ENCODE measurements around the gene CDCA7L. TPM values are rescaled to one million over a fixed set of nuclear protein-coding genes. Genes with fewer than 3 reads are reported as not detected.

CDCA7L gene
- total and polyA plus RNA-seq, 2 of the 4 experiments (the other 2 are of a cell fraction) = 20.4 to 35.0 TPM

DNA sequence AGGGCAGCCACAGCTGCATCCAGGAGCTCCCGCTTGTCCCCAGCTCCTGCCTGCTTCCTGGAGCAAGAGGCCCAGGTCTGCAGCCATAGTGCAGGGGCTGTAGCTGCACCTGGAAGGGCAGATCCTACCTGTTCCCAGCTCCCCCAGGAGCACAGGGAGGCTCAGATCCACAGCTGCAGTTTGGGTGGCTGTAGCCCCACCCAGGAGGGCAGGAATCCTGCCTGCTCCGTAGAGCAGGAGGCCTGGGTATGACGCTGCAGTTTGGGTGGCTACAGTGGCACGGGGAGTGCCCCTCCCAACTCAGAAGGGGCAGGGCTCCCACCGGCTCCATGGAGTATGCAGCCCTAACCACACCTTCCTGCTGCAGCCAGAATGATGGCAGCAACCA is 26.7 kb upstream of the CDCA7L start:
- no peak for DNase-seq
- CTCF ChIA-PET = no interaction called here
- H3K36me3 ChIP-seq (ENCODE audit: control insufficient read depth, insufficient read depth, low read length) = no peaks in the 10 kb centered on the region
- H3K9me1 ChIP-seq (ENCODE audit: insufficient read depth, low read length) = no peaks in the 10 kb centered on the region
- H3K4me1 ChIP-seq (ENCODE audit: control insufficient read depth, insufficient read depth, low read length) = no peaks in the 10 kb centered on the region
- H2BK120ac ChIP-seq (ENCODE audit: low read depth, low read length) = no peak overlapping the region
- POLR2A ChIA-PET (ENCODE audit: unreplicated experiment) = no interaction called here
- no peak overlapping the region for H3K4ac ChIP-seq (ENCODE audit: low read depth, low read length)
- no peak overlapping the region for H3K27ac ChIP-seq (ENCODE audit: insufficient read depth, low read length)
- BruUV-seq (replicated peaks) = no TSS peak
- no peaks in the 10 kb centered on the region for H3K79me1 ChIP-seq (ENCODE audit: low read depth in 1 of 2, low read length in 2 of 2)
- no peak overlapping the region for H3K9ac ChIP-seq (ENCODE audit: low read depth, low read length)
- no peaks in the 10 kb centered on the region for H3K27me3 ChIP-seq (ENCODE audit: control insufficient read depth, insufficient read depth, low read length)
- no peak overlapping the region for H3K4me3 ChIP-seq (ENCODE audit: insufficient read depth, low read depth, low read length)
- dilution Hi-C loops (cut with HindIII; ENCODE audit: low sequenced_read_pairs, unreplicated experiment) (no loop called here), in situ Hi-C loops (cut with MboI; ENCODE audit: low sequenced_read_pairs) (no loop called here), intact Hi-C loops (cut with micrococcal nuclease) (no loop called here)
- H4K20me1 ChIP-seq (ENCODE audit: insufficient read depth, low read length) = no peaks in the 10 kb centered on the region
- no peaks in the 10 kb centered on the region for H3K9me3 ChIP-seq (ENCODE audit: control insufficient read depth, insufficient read depth, low read length)
- H4K91ac ChIP-seq (ENCODE audit: insufficient read depth, low read depth, low read length) = no peak overlapping the region
- no peak overlapping the region for H3K14ac ChIP-seq (replicated peaks; ENCODE audit: low read depth, low read length)
- H3K18ac ChIP-seq (ENCODE audit: low read depth, low read length) = no peak overlapping the region
- no peak overlapping the region for H3K23ac ChIP-seq (ENCODE audit: low read depth, low read length)
- TF ChIP-seq POLR2A (IDR thresholded peaks at IDR 0.05; ENCODE audit: low read depth, low read length) (no peak), RCOR1 (IDR thresholded peaks at IDR 0.05; ENCODE audit: insufficient replicate concordance, low read length) (no peak), USF2 (IDR thresholded peaks at IDR 0.05; ENCODE audit: low read depth, low read length) (no peak), CTCF (conservative IDR thresholded peaks at IDR 0.05; ENCODE audit: low read depth, low read length) (no peak), CEBPB (IDR thresholded peaks at IDR 0.05; ENCODE audit: low read depth, low read length) (no peak), BHLHE40 (IDR thresholded peaks at IDR 0.05; ENCODE audit: low read depth, low read length) (no peak), RAD21 (IDR thresholded peaks at IDR 0.05; ENCODE audit: low read length) (no peak), ELK1 (IDR thresholded peaks at IDR 0.05; ENCODE audit: borderline replicate concordance, low read depth, low read length) (no peak), MAZ (IDR thresholded peaks at IDR 0.05; ENCODE audit: borderline replicate concordance, low read depth, low read length) (no peak), CHD1 (IDR thresholded peaks at IDR 0.05; ENCODE audit: low read depth, low read length) (no peak), SMC3 (IDR thresholded peaks at IDR 0.05; ENCODE audit: low read depth, low read length) (no peak), NFE2L2 (IDR thresholded peaks at IDR 0.05; ENCODE audit: low read depth, low read length) (no peak), FOS (IDR thresholded peaks at IDR 0.05; ENCODE audit: low read depth, low read length) (no peak), MAFK (IDR thresholded peaks at IDR 0.05; ENCODE audit: low read depth, low read length) (no peak)
- no peak overlapping the region for H4K5ac ChIP-seq (ENCODE audit: low read depth, low read length)
- no peak overlapping the region for H2BK20ac ChIP-seq (ENCODE audit: low read depth, low read length)
- H3K56ac ChIP-seq (ENCODE audit: extremely low read depth, insufficient read depth, low read length) = no peak overlapping the region
- ATAC-seq (ENCODE audit: low read depth) = no peak
- no peak overlapping the region for H3K4me2 ChIP-seq (ENCODE audit: low read depth, low read length)
- H2AK5ac ChIP-seq (ENCODE audit: low read depth, low read length) = no peak overlapping the region
- H2AK9ac ChIP-seq (replicated peaks; ENCODE audit: low read depth, low read length, poor library complexity) = no peak overlapping the region
- no peak overlapping the region for H2BK5ac ChIP-seq (ENCODE audit: low read depth, low read length, poor library complexity, severe bottlenecking)
- H4K8ac ChIP-seq (ENCODE audit: low read depth in 2 of 2, low read length in 2 of 2) = no peak overlapping the region
- H2AFZ ChIP-seq (replicated peaks; ENCODE audit: low read length, poor library complexity) = no peak overlapping the region
- WGBS, 2 experiments (ENCODE audit: extremely low coverage in 2 of 2, insufficient read length in 1 of 2) = 100% methylated on average over 1 of the region's 5 CpGs; no CpG with 5 or more reads in 1 of the 2 experiments
- H2BK15ac ChIP-seq (ENCODE audit: low read depth, low read length) = no peak overlapping the region
